Measurements from ENCODE around the gene SOWAHD. TPM values are rescaled to one million over a fixed set of nuclear protein-coding genes. Genes with fewer than 3 reads are reported as not detected.
A peak's percentile ranks its signal among the peaks of the same experiment; 100 is the strongest.

SOWAHD gene
- total RNA-seq, 2 experiments from 2014 or later = 0.23 TPM; not detected in 1

GRCh38 chrX:119721926-119722325 is 36.5 kb upstream of the SOWAHD start:
- CTCF ChIA-PET = no interaction called here
- TF ChIP-seq, protein P1, sequence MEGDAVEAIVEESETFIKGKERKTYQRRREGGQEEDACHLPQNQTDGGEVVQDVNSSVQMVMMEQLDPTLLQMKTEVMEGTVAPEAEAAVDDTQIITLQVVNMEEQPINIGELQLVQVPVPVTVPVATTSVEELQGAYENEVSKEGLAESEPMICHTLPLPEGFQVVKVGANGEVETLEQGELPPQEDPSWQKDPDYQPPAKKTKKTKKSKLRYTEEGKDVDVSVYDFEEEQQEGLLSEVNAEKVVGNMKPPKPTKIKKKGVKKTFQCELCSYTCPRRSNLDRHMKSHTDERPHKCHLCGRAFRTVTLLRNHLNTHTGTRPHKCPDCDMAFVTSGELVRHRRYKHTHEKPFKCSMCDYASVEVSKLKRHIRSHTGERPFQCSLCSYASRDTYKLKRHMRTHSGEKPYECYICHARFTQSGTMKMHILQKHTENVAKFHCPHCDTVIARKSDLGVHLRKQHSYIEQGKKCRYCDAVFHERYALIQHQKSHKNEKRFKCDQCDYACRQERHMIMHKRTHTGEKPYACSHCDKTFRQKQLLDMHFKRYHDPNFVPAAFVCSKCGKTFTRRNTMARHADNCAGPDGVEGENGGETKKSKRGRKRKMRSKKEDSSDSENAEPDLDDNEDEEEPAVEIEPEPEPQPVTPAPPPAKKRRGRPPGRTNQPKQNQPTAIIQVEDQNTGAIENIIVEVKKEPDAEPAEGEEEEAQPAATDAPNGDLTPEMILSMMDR (IDR thresholded peaks at IDR 0.05) = no peak
- H3K27ac Mint-ChIP-seq = no peak overlapping the region
- no peaks in the 10 kb centered on the region for H3K36me3 Mint-ChIP-seq (ENCODE audit: low read depth)
- no peak overlapping the region for H3K4me3 Mint-ChIP-seq
- no peaks in the 10 kb centered on the region for H3K27me3 Mint-ChIP-seq
- intact Hi-C loops (cut with micrococcal nuclease) = no loop called here
- no peaks in the 10 kb centered on the region for H3K9me3 Mint-ChIP-seq
- H3K4me1 Mint-ChIP-seq (ENCODE audit: low read depth) = peaks cover under 1% of the 10 kb centered on the region
- POLR2A ChIA-PET = interaction anchor here (0.7 kb wide), 1 partner anchor 50 kb away, joined by 3 read pairs; no protein-coding TSS in a partner anchor
- ATAC-seq (no peak), DNase-seq (no peak)

DNA sequence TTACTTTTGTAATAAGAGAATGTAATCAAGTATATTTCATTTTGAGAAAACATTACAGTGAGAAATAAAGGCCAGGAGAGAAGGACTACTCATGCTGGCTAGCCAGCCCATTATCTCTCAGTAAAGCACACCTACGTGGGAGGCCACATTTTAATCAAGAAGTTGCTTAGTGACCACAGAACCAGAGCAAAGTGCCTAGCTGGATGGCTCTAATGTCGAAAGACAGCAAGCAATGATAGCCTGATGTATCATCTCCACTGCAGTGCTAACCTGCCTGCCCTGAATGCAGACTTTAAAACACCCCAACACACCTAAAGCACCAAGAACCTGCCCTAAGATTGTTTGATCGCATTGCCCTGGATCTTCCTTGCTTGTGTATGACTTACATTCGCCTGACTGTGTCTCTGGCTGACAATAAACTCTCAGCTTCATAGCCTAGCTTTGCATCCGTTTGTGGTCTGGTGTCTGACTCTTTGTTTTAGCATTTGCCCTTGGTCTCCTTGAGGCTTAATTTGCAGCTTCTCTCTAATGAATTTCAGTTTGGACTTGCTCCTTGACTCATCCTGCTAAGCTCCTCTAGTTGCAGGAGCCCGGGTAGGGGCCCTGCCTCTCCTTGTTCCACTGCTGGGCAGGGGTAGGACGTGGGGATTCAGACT is 31.4 kb upstream of the SOWAHD start:
- POLR2A ChIA-PET = interaction anchor here (0.7 to 0.9 kb wide), 2 partner anchors 29 to 50 kb away, joined by 3 read pairs; no protein-coding TSS in a partner anchor
- Mint-ChIP-seq H3K4me3 (no peak overlapping the region), H3K36me3 (ENCODE audit: low read depth) (no peaks in the 10 kb centered on the region), H3K9me3 (no peaks in the 10 kb centered on the region), H3K4me1 (ENCODE audit: low read depth) (peaks cover 5% of the 10 kb centered on the region), H3K27ac (peak overlapping the region; percentile 89), H3K27me3 (no peaks in the 10 kb centered on the region)
- TF ChIP-seq, protein P1 (IDR thresholded peaks at IDR 0.05) = no peak
- ATAC-seq = peak; percentile 75
- intact Hi-C loops (cut with micrococcal nuclease) = no loop called here
- DNase-seq = peak; percentile 12
- CTCF ChIA-PET = interaction anchor here (0.7 to 3.9 kb wide), 7 partner anchors 26 to 245 kb away, joined by 3 to 27 read pairs (median 3); partner anchors contain the start of gene SEPTIN6

DNA sequence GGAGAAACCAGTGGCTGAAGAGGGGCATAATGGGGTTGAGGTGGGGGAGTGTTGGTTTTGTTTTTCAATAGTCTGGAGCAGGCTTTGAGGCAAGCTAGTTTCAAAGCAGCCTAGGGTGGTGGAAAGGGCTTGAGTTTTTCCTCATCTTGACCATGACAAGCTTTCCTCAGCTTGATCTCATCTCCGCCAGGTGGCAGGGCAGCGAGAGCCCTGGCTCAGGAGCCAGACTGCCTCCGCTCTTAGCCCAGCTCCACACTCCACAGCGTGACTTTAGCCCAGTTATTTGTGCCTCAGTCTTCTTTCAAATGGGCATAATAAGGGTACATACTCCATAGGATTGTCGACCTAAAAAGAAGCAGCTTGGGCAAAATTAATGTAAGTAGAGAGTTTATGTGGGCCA is 29.9 kb upstream of the SOWAHD start:
- Mint-ChIP-seq H3K4me3 (no peak overlapping the region), H3K36me3 (ENCODE audit: low read depth) (no peaks in the 10 kb centered on the region), H3K4me1 (ENCODE audit: low read depth) (peaks cover 5% of the 10 kb centered on the region), H3K9me3 (no peaks in the 10 kb centered on the region), H3K27me3 (no peaks in the 10 kb centered on the region), H3K27ac (no peak overlapping the region)
- POLR2A ChIA-PET = interaction anchor here (0.7 to 2.2 kb wide), 5 partner anchors 30 to 212 kb away, joined by 3 to 9 read pairs (median 4); partner anchors contain the start of genes SEPTIN6 and SOWAHD
- DNase-seq = no peak
- no peak for ATAC-seq
- CTCF ChIA-PET = interaction anchor here (1.0 to 3.9 kb wide), 17 partner anchors 10 to 218 kb away, joined by 3 to 27 read pairs (median 7); partner anchors contain the start of genes NKRF and SEPTIN6
- intact Hi-C loops (cut with micrococcal nuclease) = no loop called here
- TF ChIP-seq, protein P1 (IDR thresholded peaks at IDR 0.05) = no peak

DNA sequence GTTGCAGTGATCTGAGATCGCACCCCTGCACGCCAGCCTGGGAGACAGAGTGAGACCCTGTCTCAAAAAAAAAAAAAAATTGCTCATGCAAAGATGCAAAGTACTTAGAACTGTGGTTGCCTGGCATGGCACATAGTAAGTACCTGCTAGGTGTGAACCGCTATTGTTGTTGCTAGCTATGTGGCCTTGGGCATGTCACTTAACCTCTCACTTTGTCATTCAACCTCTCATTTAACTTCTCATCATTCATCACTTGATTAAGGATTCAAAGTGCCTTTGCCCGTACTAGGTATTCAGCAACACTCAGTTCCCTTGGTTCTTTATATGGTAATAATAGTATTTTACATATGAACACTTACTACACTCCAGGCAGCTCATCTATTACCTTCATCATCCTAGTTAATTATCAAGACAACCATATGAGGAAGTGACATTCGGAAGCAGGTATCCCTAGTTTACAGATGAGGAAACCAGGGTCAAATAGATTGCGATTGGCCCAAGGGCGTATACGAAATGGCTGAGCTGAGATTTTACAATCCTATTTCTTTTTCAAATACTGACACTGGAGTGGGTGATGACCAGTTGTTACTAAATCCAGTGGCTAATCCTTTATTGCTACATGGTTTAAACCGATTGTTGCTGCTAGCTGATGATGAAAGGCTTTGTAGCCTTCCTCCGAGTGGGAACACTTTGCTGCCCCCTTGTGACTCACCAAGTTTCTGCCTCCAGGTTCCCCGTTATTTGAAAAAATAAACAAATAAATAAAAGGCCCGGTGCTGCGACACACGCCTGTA is 28.8 kb upstream of the SOWAHD start:
- no peaks in the 10 kb centered on the region for H3K36me3 Mint-ChIP-seq (ENCODE audit: low read depth)
- H3K27me3 Mint-ChIP-seq = no peaks in the 10 kb centered on the region
- TF ChIP-seq, protein P1 (IDR thresholded peaks at IDR 0.05) = peak; percentile 51
- ChIA-PET POLR2A (interaction anchor here (0.9 to 2.2 kb wide), 5 partner anchors 29 to 155 kb away, joined by 3 to 9 read pairs (median 4); partner anchors contain the start of genes SEPTIN6, SOWAHD and UBE2A), CTCF (interaction anchor here (0.6 to 3.9 kb wide), 43 partner anchors 9 to 247 kb away, joined by 3 to 27 read pairs (median 4); partner anchors contain the start of genes NKRF and SEPTIN6)
- peaks cover 5% of the 10 kb centered on the region for H3K4me1 Mint-ChIP-seq (ENCODE audit: low read depth)
- no peak overlapping the region for H3K4me3 Mint-ChIP-seq
- H3K9me3 Mint-ChIP-seq = no peaks in the 10 kb centered on the region
- DNase-seq (peak; percentile 77), ATAC-seq (peak; percentile 70)
- intact Hi-C loops (cut with micrococcal nuclease) = loop anchor here (10.0 kb wide), 1 partner anchor 215 kb away; no protein-coding TSS in a partner anchor
- H3K27ac Mint-ChIP-seq = no peak overlapping the region

Measured in activated CD8-positive, alpha-beta T cell treated with anti-CD3 and anti-CD28 coated beads for 36 hours (primary cell).